ENCODE measurements around the gene MAP4.

Gene MAP4

DNA sequence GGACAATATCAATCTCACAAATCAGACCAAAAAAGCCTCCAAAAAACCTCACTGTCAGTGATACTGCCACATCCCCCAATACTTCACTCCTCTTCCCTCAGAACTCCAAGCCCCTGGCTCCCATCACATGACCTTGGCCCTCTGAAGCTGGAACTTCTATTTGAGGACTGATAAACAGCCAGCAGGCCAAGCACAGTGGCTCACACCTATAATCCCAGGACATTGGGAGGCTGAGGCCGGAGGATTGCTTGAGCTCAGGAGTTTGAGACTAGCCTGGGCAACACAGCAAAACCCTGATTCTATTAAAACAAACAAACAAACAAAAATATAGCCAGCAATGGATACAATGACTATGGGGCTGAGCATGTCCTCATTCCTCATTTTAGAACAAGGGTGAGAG is 55.2 kb downstream of the MAP4 start:
- no peak for DNase-seq

DNA sequence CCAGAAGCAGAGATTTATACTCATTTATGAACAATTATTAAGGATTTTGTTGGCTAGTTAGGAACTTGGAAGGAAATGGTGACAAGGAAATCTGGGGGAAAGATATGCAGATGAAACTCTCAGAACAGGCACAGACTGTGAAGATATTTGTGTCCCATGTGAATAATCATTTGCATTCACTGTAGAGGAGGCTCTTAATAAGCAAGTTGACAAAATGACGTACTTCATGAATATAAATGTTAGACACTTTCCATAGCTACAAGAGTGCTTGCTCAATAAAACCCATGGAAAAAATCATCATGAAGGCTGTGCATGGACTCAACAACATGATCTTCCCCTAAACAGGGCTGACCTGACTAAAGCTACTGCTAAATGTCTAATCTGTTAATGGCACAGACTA is 59.7 kb downstream of the MAP4 start:
- DNase-seq: no peak

- no peak for DNase-seq
Measured at GRCh38 chr3:47954567-47954966, 61.6 kb downstream of the MAP4 start.

DNA sequence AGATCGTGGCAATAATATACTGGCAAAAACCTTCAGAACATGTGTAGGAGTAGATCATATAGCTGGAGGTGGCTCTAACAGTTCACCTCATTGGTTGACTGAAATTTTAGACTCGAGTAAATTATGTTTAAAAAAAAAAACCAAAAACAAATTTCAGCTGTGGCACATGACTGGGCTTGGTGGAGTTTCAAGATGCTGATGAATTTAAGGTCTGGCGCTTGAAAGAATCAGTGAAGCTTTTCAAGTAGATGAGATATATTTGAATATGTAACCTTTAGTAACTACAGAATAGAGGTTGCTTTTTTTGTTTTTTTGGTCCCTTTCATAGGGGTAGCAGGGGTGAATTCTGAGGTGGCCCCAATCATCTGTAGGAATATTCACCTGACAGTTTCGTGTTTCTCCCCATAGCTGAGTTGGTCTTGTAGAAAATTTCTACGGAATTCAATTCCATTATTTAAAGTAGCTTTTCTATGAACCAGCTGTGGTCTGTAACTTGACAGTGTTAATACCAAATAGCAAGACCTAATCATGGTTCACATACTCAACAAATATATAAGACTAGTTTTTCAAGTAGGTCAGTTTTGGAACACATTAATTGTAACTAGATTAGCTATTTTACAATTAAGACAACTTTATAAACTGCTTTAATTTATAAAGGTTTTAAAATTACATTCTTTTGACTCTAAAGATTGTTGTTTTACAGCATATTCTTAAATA is 65.6 kb downstream of the MAP4 start:
- DNase-seq: no peak

DNA sequence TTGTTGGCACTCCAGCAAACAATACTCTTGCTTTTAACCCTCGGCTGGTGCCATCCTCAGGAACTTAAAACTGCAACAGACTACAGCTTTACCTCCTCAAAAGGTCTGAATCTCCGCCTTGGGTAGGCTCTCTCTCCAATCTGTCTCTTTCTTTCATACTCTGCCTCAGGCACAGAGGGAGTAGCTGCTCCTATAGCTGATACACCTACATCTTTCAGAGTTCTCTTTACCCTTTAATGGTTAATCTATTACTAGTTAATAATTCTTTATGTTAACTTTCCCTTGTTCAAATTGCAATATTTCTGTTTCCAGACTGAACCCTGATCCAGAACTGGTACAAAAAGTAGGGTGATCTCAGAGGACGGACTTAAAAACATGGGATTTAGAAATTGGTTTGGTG is 66.2 kb downstream of the MAP4 start:
- no peak for DNase-seq

GRCh38 chr3:47940232-47940631 is 76.0 kb downstream of the MAP4 start:
- no peak for DNase-seq

DNA sequence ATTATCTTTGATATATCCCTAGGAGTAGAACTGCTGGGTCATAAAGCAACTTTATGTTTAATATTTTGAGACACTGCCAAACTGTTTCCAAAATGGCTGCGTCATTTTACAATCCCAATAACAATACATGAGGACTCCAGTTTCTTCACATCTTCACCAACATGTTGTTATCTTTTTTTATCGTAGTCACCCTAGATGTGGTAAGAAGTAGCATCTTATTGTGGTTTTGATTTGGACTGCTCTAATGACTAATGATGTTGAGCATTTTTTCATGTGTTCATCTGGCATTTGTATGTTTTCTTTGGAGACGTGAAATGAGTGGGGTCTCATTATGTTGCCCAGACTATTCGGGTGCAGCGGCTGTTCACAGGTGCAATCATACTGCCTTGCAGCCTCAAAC is 83.8 kb downstream of the MAP4 start:
- no peak for DNase-seq

DNA sequence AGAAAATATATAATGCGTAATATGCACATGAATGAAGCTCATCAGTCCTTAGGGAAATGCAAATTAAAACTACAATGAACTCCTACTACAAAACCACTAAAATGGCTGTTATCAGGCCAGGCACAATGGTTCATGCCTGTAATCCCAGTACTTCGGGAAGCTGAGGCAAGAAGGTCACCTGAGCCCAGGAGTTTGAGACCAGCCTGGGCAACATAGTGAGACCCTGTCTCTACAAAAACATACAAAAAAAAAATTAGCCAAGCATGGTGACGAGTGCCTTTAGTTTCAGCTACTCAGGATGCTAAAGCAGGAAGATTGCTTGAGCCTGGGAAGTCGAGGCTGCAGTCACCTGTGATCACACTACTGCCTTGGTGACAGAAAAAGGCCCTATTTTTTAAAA is 85.2 kb downstream of the MAP4 start:
- no peak for DNase-seq

GRCh38 chr3:47916696-47917095 is 99.5 kb downstream of the MAP4 start:
- DNase-seq: no peak

DNA sequence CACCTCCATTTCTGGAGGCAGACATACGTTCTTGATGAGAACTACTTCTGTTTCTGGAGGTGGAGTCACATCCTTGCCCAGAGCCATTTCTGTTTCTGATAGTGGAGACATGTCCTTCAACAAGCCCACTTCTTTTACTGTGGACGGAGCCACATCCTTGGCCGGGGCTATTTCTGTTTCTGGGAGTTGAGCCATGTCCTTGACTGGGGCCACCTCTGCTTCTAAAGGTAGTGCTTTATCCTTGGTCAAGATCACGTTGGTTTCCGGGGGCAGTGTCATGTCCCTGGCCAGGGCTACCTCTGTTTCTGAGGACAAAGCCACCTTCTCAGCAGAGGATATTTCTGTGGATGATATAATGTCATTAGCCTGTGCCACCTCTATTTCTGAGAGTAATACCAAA is 100.0 kb downstream of the MAP4 start:
- DNase-seq: no peak

DNA sequence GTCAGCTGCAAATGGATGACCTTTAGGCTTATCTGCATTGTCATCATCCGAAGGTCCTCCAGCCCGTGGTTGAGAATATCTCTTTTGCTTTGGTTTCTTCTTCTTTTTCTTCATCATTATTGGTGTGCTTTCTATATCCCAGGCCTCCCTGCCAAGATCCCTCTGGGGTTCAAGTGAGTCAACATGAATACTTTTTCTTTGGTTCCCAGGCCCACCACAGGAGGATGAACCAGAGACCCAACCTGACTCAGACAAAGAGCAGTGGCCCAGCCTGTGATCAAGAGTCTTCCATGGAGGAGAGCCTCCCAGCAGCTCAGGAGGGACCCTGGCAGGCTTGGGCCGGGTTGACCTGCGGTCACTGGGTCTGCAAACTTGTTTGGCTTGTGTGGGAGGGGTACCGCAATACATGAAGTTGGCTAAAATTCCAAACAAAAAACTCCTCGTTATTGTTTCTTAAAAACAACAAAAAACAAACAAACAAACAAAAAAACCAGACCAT is 104.2 kb downstream of the MAP4 start:
- DNase-seq: no peak

DNA sequence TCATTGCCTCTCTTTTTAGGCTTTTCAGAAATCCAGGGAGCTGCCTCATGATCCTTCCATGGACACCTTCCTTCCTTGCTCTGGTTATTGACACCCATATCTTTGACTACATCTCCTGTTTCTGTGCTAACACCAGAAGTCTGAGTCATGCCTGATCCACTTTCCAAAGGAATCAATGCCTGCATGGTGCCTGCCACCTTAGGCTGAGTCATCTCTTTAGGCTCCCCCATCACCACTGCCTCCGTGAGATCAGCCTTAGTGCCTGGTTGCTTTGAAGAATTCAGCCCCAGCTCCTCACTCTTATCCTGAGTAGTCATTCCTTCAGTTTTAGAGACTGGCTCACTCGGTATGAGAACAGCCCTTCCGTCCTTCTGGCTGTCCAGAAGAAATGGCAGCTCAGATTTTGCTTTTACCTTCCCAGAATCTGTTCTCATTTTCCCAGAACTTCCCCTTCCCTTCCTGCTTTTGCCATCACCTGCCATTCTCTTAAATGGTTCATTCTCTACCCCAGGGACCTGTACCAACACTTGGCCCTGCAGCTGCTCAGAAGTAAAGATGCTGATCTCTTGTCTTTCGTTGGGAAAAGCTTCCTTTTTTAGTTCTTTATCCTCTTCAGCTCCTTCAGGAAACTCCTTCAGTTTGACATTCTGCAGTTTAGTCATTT is 105.3 kb downstream of the MAP4 start:
- DNase-seq: no peak

GRCh38 chr3:47910233-47910632 is 106.0 kb downstream of the MAP4 start:
- no peak for DNase-seq

DNA sequence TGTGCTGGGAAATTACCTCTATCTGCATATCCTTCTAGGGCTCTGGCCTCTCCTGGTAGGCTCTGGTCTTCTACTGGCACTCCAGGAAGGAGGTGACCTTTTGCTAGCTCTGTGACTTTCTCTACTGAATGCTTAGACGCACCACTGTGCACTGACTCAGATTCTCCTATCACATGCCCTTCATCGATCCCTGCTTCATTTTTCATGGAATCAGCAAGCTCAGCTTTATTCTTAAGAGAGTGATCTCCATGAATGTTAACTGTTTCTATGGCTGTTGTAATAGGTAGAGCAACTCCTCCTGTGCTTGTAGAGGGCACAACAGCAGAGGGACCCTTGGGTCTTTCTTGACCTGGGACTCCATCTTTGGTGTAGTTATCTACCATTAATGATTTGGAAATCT is 106.6 kb downstream of the MAP4 start:
- DNase-seq: no peak

GRCh38 chr3:47908744-47909143 is 107.5 kb downstream of the MAP4 start:
- no peak for DNase-seq

DNA sequence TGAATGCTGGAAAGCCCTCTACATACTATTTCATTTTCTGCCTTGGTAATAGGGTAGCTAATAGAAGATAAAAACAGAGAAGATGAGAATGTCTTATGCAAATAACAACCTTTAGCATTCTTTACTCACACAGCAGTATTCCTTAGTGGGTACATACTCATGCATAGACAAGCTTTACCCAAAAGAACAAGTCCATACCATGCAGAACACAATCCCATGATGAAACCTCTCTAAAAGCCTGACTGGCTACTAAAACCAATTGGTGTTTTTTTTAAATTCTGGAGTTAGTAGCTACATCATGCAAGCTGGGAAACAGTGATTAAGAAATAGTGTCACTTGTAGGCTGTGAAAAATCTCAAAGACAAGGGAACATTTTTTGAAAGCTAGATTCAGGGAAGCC is 108.4 kb downstream of the MAP4 start:
- no peak for DNase-seq

DNA sequence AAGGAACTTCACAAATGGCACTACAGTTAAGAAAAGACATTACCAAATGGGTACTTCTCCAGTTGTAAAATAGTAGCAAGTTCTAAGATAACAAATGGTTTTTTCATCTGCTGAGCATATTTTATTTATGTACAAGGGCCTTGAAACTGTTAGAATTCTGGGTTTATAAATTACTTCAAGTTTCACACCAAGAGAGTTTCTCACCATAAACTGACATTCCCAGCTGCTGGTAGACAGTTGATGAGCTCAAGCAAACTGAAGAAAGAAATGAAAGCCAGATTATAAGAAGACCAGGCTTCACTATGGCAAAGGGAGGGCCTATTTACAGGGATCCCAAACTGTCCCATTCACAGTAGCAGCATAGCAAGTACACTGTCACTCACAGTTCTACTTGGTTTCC is 113.5 kb downstream of the MAP4 start:
- no peak for DNase-seq

DNA sequence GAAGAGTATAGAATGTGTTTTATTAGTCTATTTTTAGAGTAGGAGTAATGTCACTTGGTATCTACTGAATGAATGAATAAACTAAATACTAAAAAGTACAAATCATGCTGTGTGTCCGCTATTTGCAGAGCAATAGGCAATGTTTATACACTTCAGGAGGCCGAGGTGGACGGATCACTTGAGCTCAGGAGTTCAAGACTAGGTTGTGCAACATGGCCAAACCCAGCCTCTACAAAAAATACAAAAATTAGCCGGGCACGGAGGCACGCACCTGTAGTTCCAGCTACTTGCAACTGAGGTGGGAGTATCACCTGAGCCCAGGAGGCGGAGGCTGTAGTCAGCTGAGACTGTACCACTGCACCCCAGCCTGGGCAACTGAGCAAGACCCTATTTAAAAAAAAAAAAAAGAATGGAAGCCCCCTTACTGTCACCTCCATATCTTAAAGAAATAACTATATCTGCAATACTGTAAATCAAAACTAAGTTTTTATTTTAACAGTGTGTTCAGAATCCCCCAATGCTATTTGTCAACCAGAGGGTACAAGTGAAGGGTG is 114.9 kb downstream of the MAP4 start:
- no peak for DNase-seq

DNA sequence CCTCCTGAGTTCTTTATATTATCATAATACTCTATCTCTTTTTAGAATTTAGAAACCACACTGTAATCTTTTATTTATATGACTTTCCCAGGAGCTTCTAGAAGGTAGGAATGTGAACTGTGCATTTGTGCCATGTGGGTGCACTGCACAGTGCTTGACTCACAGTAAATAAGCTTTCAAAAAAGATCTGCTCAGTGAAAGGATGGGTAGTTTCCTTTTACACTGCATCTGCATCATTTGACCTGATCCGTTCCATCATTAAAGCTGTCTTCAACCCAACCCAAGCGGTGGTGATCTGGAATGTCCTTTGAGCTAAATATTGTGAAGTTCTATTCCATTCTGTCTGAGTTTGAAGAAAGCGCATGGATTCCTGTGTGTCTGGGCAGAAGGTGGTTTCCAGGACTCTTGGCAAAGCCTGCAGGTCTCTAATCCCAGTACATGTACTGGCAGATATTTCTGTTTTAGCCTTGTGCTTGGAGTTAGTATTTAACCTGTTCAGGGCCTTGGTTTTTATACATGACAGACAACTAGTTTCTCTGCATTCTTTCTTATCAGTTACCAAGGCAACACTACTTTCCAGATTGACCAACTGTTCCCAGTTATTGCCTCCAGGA is 116.6 kb downstream of the MAP4 start:
- DNase-seq: no peak

- no peak for DNase-seq
Measured at GRCh38 chr3:47897954-47898353, 118.3 kb downstream of the MAP4 start.

GRCh38 chr3:47896736-47897135 is 119.5 kb downstream of the MAP4 start:
- no peak for DNase-seq

DNA sequence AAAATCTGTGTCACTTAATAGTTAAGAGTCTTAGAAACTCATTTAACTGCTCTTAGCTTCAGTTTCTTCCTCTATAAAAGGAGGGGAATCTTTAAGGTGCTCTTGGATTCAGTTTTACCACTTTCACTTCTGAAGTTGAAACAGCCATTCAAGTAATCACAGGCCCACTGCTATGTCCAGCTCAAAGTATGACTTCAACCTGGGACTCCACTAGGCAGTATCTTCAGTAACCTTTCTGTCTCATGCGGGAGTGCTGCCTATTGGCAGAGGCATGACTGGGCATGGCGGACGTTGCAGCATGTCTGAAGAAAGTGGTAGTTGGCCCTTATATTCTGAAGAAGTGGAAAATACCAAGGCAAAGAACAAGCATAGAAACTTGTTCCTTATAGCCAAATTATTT is 121.0 kb downstream of the MAP4 start:
- no peak for DNase-seq

- no peak for DNase-seq
Measured at GRCh38 chr3:47892286-47893040, 123.8 kb downstream of the MAP4 start.

Measured in activated T-cell treated with anti-CD3 and anti-CD28 coated beads, Interleukin-2, amount 50 U/mL, for 48 hours (primary cell).